ENCODE results near the gene MICAL2. TPM values are rescaled to one million over a fixed set of nuclear protein-coding genes. Genes with fewer than 3 reads are reported as not detected.

Gene MICAL2
- total RNA-seq, 1 donor from 2014 or later = 197 TPM

DNA sequence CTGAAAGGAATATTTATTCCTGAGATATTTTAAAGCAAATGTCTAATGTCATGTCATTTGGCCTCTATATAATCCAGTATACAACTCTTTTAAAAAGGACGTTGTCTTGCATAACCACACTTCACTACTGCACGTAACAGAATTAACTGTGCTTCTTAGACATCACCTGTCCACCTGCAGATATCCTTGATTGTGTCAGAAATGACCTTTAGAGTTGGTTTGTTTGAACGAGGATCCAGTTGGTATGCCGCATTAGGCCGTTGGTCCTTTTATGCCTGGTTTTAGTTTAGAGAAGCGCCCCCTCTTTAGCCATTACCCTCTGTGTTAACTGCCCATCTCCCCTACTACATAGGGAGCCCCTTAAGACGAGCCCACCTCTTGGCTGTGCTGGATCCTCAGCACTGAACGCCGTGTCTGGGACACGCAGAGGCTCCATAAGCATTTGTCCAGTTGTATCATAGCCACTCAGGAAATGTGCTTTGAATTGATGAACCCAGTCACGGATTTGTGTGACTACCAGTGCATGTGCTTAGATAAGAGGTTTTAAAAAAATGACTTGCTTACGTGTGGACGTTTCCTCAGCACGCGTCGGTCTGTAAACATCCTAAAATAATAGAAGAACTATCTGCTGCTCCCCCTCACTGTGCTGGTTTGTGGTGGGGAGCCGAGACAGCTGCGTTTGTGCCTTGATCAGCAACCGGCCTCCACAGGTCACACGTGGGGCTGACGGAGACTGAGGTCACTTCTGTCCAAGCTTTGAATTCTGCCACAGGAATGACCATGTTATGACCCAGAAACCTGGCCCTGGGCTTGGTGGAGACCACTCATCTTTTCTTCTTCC lies 4.0 kb downstream of the MICAL2 start:
- H3K36me3 ChIP-seq = no peaks in the 10 kb centered on the region
- H3K4me3 ChIP-seq = no peak overlapping the region
- H3K9me3 ChIP-seq = no peaks in the 10 kb centered on the region
- ATAC-seq = no peak
- peaks cover 43% of the 10 kb centered on the region for H3K4me1 ChIP-seq
- no peaks in the 10 kb centered on the region for H3K27me3 ChIP-seq
- H3K27ac ChIP-seq = no peak overlapping the region
- TF ChIP-seq, protein P1, sequence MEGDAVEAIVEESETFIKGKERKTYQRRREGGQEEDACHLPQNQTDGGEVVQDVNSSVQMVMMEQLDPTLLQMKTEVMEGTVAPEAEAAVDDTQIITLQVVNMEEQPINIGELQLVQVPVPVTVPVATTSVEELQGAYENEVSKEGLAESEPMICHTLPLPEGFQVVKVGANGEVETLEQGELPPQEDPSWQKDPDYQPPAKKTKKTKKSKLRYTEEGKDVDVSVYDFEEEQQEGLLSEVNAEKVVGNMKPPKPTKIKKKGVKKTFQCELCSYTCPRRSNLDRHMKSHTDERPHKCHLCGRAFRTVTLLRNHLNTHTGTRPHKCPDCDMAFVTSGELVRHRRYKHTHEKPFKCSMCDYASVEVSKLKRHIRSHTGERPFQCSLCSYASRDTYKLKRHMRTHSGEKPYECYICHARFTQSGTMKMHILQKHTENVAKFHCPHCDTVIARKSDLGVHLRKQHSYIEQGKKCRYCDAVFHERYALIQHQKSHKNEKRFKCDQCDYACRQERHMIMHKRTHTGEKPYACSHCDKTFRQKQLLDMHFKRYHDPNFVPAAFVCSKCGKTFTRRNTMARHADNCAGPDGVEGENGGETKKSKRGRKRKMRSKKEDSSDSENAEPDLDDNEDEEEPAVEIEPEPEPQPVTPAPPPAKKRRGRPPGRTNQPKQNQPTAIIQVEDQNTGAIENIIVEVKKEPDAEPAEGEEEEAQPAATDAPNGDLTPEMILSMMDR (IDR thresholded peaks at IDR 0.05) = no peak
- intact Hi-C loops (cut with DNase I) = loop anchor here (10.0 kb wide), 1 partner anchor 60 kb away; no protein-coding TSS in a partner anchor
- DNase-seq = no peak

DNA sequence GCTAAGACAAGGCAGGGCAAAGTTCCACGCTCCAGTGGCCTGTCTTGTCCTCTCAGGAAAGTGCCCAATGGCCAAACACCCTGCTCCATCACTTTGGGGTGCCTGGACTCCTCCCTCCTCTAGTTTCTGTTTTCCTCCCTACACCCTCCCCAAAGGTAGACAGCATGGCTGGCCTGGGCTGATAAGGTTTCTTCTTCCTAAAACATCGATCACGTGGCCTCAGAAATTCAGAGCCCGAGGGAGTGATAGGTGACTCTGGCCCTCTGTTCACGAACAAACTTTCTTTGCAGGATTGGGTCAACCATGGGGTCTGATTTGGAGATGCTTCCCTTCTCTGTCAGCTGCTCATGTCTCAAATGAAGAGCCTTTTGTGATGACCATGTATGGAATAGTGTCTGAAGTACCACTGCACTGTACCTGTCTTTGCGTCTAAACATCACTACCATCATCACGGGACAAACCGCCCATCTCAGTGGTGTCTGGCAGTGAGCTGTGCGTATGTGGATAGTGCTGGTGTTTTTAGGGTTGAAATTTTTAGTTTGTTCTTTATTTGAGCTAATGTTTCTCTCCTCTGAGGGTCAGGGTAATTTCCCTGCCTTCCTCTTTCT lies 6.1 kb downstream of the MICAL2 start:
- intact Hi-C loops (cut with DNase I) = loop anchor here (10.0 kb wide), 1 partner anchor 62 kb away; no protein-coding TSS in a partner anchor
- Histone ChIP-seq H3K4me3 (no peak overlapping the region), H3K4me1 (peaks cover 50% of the 10 kb centered on the region), H3K27me3 (no peaks in the 10 kb centered on the region), H3K36me3 (no peaks in the 10 kb centered on the region), H3K9me3 (no peaks in the 10 kb centered on the region), H3K27ac (no peak overlapping the region)
- no peak for DNase-seq
- no peak for ATAC-seq
- TF ChIP-seq, protein P1 (IDR thresholded peaks at IDR 0.05) = no peak

DNA sequence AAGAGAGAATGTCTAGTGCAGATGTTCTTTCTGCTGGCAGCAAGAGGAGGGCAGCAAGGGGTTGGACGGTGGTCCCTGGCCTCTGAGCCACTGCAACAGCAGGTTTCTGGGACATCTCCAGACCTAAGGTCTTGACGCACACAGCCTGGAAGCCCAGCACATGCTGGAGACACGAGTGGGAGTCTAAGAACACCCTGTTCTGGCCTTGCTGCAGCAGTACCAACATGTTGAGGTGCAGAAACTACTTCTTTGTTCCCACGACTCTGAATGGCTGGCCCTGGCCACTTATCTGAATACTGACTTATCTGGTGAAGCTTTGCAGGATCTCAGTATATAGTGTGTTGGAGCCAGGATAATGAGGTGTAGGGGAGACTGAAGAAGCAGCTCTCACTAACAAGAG lies 6.8 kb downstream of the MICAL2 start:
- H3K9me3 ChIP-seq = no peaks in the 10 kb centered on the region
- ATAC-seq = no peak
- H3K36me3 ChIP-seq = no peaks in the 10 kb centered on the region
- H3K27ac ChIP-seq = no peak overlapping the region
- no peak overlapping the region for H3K4me3 ChIP-seq
- DNase-seq = no peak
- no peaks in the 10 kb centered on the region for H3K27me3 ChIP-seq
- peaks cover 46% of the 10 kb centered on the region for H3K4me1 ChIP-seq
- TF ChIP-seq, protein P1 (IDR thresholded peaks at IDR 0.05) = no peak
- intact Hi-C loops (cut with DNase I) = loop anchor here (10.0 kb wide), 1 partner anchor 62 kb away; no protein-coding TSS in a partner anchor

DNA sequence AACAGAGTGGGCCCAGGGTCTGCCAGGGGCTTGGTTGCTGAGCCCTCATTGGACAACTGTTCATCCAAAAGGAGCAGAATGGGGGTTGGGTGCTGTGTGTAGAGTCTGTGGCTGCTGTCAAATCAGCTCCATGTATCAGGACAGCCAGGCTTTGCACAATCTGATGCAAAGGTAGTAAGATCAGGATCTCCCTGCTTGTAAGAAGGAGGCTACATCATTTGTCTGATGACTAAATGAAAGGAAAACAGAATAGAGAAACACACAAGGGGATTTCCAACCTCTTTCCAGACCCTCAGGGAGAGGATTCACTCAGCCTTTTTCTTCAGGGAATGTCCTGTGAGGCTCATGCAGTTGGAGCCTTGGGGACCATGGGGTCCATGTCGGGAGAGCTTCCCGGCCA lies 7.2 kb downstream of the MICAL2 start:
- DNase-seq (no peak), ATAC-seq (no peak)
- peaks cover 42% of the 10 kb centered on the region for H3K4me1 ChIP-seq
- TF ChIP-seq, protein P1 (IDR thresholded peaks at IDR 0.05) = no peak
- intact Hi-C loops (cut with DNase I) = loop anchor here (10.0 kb wide), 1 partner anchor 63 kb away; no protein-coding TSS in a partner anchor
- H3K9me3 ChIP-seq = no peaks in the 10 kb centered on the region
- no peaks in the 10 kb centered on the region for H3K27me3 ChIP-seq
- H3K36me3 ChIP-seq = no peaks in the 10 kb centered on the region
- no peak overlapping the region for H3K27ac ChIP-seq
- H3K4me3 ChIP-seq = no peak overlapping the region

DNA sequence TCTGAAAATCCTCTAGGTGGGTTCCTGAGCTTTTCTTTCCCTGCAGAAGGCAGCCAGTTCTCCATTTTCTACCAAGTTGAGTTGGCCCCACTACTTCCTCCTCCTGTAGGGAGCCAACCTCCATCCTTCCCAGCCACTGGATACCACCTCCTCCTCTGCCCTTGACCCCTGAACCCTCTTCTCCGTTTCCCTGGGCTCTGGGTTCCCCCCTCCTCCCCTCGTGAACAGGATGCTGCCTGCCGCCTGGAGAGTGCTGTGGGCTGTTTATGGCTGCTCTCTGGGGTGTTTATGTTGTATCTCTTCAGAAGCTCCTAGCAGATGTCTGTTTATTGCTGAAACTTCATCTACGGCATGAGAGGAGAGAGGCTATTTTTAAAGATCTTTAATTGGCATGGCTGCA lies 8.6 kb downstream of the MICAL2 start:
- no peak overlapping the region for H3K4me3 ChIP-seq
- no peak for DNase-seq
- intact Hi-C loops (cut with DNase I) = loop anchor here (10.0 kb wide), 1 partner anchor 64 kb away; no protein-coding TSS in a partner anchor

More for the DNA sequence above, 8.6 kb downstream of the MICAL2 start:
- no peaks in the 10 kb centered on the region for H3K36me3 ChIP-seq
- H3K9me3 ChIP-seq = no peaks in the 10 kb centered on the region
- TF ChIP-seq, protein P1 (IDR thresholded peaks at IDR 0.05) = no peak
- H3K4me1 ChIP-seq = peaks cover 47% of the 10 kb centered on the region
- no peak overlapping the region for H3K27ac ChIP-seq
- H3K27me3 ChIP-seq = no peaks in the 10 kb centered on the region
- peak; percentile 11 for ATAC-seq

Measured in upper lobe of right lung (tissue), 1 donor.